ENCODE data around the gene MYO1H. TPM values are rescaled to one million over a fixed set of nuclear protein-coding genes. Genes with fewer than 3 reads are reported as not detected.

The MYO1H gene
- total and polyA plus RNA-seq, 2 of the 13 experiments (the other 11 are each of a cell fraction or from before 2014, with no cell fraction given) = not detected

DNA sequence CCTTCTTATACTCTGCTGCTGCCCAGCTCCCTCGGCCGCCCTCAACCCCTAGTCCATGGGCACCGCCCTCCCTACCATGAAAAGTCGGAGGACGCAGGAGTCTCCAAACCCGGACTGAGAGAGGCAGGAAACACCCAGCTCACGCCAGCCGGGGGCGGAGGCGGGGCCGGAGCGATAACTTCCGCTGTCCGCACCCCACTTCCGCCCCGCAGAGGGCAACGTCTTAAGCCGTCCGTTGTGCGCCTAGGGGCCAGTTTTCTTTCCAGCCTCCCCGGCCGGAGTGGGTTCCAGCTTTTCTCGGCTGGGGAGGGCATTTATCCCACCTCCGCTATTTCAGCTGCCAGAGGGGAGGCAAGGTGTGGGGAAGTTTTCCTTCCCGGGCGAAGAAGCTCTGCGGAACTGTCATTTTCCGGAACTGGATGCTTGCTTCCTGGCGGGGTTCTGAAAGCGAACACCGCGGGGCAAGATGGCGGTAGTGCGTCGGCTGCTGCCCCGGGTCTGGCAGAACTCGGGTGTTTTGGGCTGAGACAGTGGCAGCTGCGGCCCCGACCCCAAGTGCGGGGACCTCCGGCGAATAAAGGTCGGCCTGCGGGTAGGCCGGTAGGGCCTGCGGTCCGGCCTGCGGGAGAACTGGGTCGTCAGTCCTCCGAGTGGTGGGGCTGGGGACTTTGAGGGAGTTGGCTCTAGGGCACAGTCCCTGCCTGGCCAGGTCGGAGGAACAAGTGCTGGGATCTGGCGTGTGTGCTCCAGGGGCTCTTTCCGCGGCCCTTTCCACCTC, 129.7 kb downstream of the MYO1H start, which contains the start of the genes KCTD10 and UBE3B (continued):
- TF ChIP-seq, protein P1, sequence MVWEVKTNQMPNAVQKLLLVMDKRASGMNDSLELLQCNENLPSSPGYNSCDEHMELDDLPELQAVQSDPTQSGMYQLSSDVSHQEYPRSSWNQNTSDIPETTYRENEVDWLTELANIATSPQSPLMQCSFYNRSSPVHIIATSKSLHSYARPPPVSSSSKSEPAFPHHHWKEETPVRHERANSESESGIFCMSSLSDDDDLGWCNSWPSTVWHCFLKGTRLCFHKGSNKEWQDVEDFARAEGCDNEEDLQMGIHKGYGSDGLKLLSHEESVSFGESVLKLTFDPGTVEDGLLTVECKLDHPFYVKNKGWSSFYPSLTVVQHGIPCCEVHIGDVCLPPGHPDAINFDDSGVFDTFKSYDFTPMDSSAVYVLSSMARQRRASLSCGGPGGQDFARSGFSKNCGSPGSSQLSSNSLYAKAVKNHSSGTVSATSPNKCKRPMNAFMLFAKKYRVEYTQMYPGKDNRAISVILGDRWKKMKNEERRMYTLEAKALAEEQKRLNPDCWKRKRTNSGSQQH (CRISPR knock-in tag; IDR thresholded peaks at IDR 0.05; ENCODE audit: low read depth) = 0 out of 2 replicates have a peak, but pooled peaks have one; percentile 30
- TF ChIP-seq ZBTB38 (CRISPR knock-in tag; IDR thresholded peaks at IDR 0.05) (peak; percentile 46; the same call in 1 of the 2 replicates), UBTF (CRISPR knock-in tag; IDR thresholded peaks at IDR 0.05) (peak; percentile 50; the same call in 1 of the 2 replicates), ZNF567 (CRISPR knock-in tag; IDR thresholded peaks at IDR 0.05; ENCODE audit: borderline replicate concordance) (no peak), ZNF138 (CRISPR knock-in tag; IDR thresholded peaks at IDR 0.05; ENCODE audit: low read depth) (no peak), ZNF383 (CRISPR knock-in tag; IDR thresholded peaks at IDR 0.05; ENCODE audit: borderline replicate concordance) (no peak), ZSCAN31 (CRISPR knock-in tag; IDR thresholded peaks at IDR 0.05; ENCODE audit: low read depth) (peak; percentile 77; the same call in 1 of the 2 replicates), ZSCAN25 (CRISPR knock-in tag; IDR thresholded peaks at IDR 0.05) (no peak; the same call in 1 of the 2 replicates), ZNF207 (IDR thresholded peaks at IDR 0.05; ENCODE audit: borderline replicate concordance) (no peak), ZNF83 (CRISPR knock-in tag; IDR thresholded peaks at IDR 0.05; ENCODE audit: borderline replicate concordance) (no peak), ZNF44 (CRISPR knock-in tag; IDR thresholded peaks at IDR 0.05) (no peak), THAP11 (CRISPR knock-in tag; IDR thresholded peaks at IDR 0.05) (peak; percentile 91), NCOA5 (CRISPR knock-in tag; IDR thresholded peaks at IDR 0.05) (no peak), TSC22D2 (CRISPR knock-in tag; IDR thresholded peaks at IDR 0.05; ENCODE audit: borderline replicate concordance) (peak; percentile 48; the same call in 1 of the 2 replicates), ZNF33A (CRISPR knock-in tag; IDR thresholded peaks at IDR 0.05; ENCODE audit: borderline replicate concordance) (0 out of 2 replicates have a peak, but pooled peaks have one; percentile 69), RORA (CRISPR knock-in tag; IDR thresholded peaks at IDR 0.05) (0 out of 2 replicates have a peak, but pooled peaks have one; percentile 57)
- TF ChIP-seq, protein P2, sequence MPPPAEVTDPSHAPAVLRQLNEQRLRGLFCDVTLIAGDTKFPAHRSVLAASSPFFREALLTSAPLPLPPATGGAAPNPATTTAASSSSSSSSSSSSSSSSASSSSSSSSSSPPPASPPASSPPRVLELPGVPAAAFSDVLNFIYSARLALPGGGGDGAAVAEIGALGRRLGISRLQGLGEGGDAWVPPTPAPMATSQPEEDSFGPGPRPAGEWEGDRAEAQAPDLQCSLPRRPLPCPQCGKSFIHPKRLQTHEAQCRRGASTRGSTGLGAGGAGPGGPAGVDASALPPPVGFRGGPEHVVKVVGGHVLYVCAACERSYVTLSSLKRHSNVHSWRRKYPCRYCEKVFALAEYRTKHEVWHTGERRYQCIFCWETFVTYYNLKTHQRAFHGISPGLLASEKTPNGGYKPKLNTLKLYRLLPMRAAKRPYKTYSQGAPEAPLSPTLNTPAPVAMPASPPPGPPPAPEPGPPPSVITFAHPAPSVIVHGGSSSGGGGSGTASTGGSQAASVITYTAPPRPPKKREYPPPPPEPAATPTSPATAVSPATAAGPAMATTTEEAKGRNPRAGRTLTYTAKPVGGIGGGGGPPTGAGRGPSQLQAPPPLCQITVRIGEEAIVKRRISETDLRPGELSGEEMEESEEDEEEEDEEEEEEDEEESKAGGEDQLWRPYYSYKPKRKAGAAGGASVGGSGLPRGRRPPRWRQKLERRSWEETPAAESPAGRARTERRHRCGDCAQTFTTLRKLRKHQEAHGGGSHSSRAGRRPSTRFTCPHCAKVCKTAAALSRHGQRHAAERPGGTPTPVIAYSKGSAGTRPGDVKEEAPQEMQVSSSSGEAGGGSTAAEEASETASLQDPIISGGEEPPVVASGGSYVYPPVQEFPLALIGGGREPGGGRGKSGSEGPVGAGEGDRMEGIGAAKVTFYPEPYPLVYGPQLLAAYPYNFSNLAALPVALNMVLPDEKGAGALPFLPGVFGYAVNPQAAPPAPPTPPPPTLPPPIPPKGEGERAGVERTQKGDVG (CRISPR knock-in tag; IDR thresholded peaks at IDR 0.05; ENCODE audit: borderline replicate concordance) = no peak
- TF ChIP-seq, protein P3, sequence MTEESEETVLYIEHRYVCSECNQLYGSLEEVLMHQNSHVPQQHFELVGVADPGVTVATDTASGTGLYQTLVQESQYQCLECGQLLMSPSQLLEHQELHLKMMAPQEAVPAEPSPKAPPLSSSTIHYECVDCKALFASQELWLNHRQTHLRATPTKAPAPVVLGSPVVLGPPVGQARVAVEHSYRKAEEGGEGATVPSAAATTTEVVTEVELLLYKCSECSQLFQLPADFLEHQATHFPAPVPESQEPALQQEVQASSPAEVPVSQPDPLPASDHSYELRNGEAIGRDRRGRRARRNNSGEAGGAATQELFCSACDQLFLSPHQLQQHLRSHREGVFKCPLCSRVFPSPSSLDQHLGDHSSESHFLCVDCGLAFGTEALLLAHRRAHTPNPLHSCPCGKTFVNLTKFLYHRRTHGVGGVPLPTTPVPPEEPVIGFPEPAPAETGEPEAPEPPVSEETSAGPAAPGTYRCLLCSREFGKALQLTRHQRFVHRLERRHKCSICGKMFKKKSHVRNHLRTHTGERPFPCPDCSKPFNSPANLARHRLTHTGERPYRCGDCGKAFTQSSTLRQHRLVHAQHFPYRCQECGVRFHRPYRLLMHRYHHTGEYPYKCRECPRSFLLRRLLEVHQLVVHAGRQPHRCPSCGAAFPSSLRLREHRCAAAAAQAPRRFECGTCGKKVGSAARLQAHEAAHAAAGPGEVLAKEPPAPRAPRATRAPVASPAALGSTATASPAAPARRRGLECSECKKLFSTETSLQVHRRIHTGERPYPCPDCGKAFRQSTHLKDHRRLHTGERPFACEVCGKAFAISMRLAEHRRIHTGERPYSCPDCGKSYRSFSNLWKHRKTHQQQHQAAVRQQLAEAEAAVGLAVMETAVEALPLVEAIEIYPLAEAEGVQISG (CRISPR knock-in tag; IDR thresholded peaks at IDR 0.05) = peak; percentile 90

Data from HepG2 (cell line).